GM12801 (cell line): ENCODE results near the gene RBMY1B.
"Not testable (repeated sequence)": the region's sequence is repeated elsewhere in the genome, so short reads cannot be mapped to it uniquely, and the experiment has no call there.

Source experiments
- TF ChIP-seq, protein P1 (sequence below): IDR thresholded peaks from one replicate; pipeline ENCODE4 v1.5.1; 2011; ENCODE audit warnings: control low read depth; ENCODE audit not compliant: insufficient read length; ENCODE audit errors: extremely low read depth

Gene RBMY1B

GRCh38 chrY:21511038-21511437 lies at the start of gene RBMY1B:
TSS of gene RBMY1B (plus strand) at chrY:21511338. CDS start at chrY:21513351, 2,013 bp downstream.
- TF ChIP-seq, protein P1, sequence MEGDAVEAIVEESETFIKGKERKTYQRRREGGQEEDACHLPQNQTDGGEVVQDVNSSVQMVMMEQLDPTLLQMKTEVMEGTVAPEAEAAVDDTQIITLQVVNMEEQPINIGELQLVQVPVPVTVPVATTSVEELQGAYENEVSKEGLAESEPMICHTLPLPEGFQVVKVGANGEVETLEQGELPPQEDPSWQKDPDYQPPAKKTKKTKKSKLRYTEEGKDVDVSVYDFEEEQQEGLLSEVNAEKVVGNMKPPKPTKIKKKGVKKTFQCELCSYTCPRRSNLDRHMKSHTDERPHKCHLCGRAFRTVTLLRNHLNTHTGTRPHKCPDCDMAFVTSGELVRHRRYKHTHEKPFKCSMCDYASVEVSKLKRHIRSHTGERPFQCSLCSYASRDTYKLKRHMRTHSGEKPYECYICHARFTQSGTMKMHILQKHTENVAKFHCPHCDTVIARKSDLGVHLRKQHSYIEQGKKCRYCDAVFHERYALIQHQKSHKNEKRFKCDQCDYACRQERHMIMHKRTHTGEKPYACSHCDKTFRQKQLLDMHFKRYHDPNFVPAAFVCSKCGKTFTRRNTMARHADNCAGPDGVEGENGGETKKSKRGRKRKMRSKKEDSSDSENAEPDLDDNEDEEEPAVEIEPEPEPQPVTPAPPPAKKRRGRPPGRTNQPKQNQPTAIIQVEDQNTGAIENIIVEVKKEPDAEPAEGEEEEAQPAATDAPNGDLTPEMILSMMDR: not testable (repeated sequence)

GRCh38 chrY:21482967-21483366 lies 28.2 kb upstream of the RBMY1B start:
- TF ChIP-seq, protein P1: no peak

DNA sequence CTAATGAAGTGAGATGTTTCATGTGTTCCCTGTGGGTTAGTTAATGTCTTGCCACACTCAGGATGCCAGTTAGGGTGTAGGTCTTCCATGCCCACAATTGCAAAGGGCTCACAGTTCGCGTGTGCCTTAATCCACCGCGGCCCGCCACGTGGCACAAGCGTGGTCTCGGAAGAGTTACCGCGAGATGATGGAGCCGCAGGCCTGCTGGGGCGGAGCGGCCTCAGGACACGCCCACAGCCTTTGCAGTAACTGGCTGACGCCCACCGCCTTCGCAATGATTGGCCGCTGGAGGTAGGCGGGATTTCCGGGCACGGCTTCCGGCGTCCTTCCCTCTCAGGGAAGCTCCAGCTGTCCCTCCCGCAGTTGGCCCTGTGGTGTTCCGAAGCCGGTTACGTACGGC lies 23.4 kb downstream of the RBMY1B start, which contains the start of gene RBMY1A1:
RBMY1A1 (plus strand) TSS at position 301 of the 400 bp plus-strand sequence. CDS start 2,013 bp downstream, outside the sequence.
- TF ChIP-seq, protein P1: not testable (repeated sequence)
